ENCODE results near the gene URB1.

Gene URB1

DNA sequence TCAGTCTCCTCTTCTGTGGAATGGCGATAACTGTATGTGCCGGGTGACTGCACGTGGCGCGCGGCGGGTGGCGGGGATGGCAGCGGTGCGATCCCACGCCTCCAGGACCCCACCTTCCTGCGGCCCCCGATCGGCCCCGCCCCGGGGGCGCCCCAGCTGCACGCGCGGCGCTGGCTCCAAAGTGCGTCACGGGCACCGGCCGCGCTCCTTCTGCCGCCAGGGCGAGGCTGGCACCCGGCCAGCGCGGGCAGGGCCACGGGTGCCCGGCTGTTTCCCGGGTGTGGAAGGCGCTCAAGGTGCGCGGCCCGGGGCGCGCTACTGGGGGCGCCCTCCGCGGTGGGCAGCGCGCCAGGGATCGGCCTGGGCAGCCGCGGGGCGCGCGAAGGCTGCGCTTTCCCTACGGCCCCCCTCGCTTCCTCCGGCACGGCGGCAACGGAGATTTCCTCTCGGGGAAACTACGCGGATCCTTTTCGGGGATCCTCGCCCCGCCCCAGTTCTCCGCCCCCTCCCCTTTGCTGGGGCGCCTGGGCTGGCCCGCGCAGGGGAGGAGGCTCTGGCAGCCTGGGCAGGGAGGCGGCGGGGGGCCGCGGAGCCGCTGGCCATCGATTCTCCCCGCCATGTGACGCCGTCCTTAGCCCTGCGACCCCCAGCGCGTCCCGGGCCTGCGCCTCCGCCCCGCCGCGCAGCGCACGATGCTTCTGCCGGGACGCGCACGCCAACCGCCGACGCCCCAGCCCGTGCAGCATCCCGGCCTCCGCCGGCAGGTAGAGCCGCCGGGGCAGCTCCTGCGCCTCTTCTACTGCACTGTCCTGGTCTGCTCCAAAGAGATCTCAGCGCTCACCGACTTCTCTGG lies 19.6 kb upstream of the URB1 start, which contains the start of gene EVA1C:
Gene EVA1C, plus strand, starts transcription at position 545 of the 853 bp plus-strand sequence. Its CDS starts 148 bp downstream, at position 693.
- CTCF ChIA-PET, result interaction anchor here (1.2 to 18.1 kb wide), 6 partner anchors 10 to 188 kb away, joined by 3 to 218 read pairs (median 24); no protein-coding TSS in a partner anchor
- POLR2A ChIA-PET, result no interaction called here
- H3K4me3 ChIP-seq (ENCODE audit: low read depth, low read length), result peak within 1 kb of the TSS; percentile 56
- DNase-seq (ENCODE audit: low read depth, low spot score), result no peak
- TF ChIP-seq, protein P1, sequence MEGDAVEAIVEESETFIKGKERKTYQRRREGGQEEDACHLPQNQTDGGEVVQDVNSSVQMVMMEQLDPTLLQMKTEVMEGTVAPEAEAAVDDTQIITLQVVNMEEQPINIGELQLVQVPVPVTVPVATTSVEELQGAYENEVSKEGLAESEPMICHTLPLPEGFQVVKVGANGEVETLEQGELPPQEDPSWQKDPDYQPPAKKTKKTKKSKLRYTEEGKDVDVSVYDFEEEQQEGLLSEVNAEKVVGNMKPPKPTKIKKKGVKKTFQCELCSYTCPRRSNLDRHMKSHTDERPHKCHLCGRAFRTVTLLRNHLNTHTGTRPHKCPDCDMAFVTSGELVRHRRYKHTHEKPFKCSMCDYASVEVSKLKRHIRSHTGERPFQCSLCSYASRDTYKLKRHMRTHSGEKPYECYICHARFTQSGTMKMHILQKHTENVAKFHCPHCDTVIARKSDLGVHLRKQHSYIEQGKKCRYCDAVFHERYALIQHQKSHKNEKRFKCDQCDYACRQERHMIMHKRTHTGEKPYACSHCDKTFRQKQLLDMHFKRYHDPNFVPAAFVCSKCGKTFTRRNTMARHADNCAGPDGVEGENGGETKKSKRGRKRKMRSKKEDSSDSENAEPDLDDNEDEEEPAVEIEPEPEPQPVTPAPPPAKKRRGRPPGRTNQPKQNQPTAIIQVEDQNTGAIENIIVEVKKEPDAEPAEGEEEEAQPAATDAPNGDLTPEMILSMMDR (IDR thresholded peaks at IDR 0.05; ENCODE audit: insufficient read depth, low read length, missing control alignments), result no peak

DNA sequence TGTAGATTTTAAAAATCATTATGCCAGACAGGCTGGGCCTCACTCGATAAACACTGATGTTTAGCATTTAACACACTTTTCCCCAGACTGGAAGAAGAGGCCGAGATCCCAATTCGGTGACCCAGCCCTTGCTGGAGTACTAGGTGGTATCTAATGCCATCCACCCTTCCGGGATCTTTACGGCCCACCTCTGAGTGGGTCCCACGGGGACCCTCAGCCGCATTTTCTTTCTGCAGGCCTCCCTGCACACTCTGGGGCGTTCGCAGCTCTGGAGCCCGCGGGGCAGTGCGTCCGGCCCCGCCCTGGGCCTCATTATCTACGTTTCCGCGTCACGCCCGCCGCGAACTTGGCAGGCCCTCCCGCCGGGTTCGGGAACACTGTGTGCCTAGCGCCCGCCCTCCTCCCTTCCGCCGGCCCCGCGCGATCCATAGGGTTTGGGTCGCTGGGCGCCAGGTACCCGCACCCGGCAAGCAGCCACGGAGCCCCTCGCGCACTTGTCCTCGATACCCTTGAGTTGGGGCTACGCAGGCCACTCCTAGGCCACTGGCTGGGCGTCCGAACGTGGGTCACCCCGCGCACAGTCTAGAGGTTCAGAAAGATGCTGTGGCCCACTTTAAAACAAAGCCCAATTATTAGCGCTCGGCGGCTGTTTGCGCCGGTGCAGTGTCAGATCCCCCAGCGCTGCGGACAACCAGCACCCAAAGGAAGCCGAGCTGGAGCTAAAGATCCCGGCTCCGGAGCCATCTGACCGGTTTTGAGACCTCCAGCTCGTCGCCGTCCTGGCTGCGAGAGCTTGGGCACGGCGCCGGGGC lies 18.7 kb upstream of the URB1 start:
- POLR2A ChIA-PET, result no interaction called here
- peak overlapping the region; percentile 56 for H3K4me3 ChIP-seq (ENCODE audit: low read depth, low read length)
- CTCF ChIA-PET, result interaction anchor here (1.2 to 18.1 kb wide), 5 partner anchors 9 to 189 kb away, joined by 3 to 218 read pairs (median 13); no protein-coding TSS in a partner anchor
- TF ChIP-seq, protein P1 (IDR thresholded peaks at IDR 0.05; ENCODE audit: insufficient read depth, low read length, missing control alignments), result no peak
- no peak for DNase-seq (ENCODE audit: low read depth, low spot score)

DNA sequence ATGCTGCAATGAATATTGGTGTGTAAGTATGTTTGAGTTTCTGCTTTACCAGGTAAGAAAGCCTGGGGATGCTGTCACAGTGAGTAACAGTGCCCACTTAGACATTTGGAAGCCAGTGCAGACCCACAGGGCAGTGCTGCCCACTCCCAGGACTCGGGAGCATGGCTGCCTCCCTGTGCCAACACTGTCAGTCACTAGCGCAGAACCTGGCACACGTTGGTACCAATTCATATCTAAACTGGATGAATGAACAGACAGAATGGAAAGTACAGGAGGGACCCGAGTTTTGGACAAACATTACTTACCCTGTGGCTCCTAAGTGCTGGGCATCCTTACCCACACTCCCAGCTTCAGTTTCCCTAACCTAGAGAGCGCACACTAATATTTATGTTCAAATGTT lies 18.1 kb upstream of the URB1 start:
- DNase-seq (ENCODE audit: low read depth, low spot score), result no peak
- CTCF ChIA-PET, result interaction anchor here (1.2 to 18.1 kb wide), 5 partner anchors 8 to 189 kb away, joined by 3 to 218 read pairs (median 13); no protein-coding TSS in a partner anchor
- POLR2A ChIA-PET, result no interaction called here
- no peak overlapping the region for H3K4me3 ChIP-seq (ENCODE audit: low read depth, low read length)
- TF ChIP-seq, protein P1 (IDR thresholded peaks at IDR 0.05; ENCODE audit: insufficient read depth, low read length, missing control alignments), result no peak

DNA sequence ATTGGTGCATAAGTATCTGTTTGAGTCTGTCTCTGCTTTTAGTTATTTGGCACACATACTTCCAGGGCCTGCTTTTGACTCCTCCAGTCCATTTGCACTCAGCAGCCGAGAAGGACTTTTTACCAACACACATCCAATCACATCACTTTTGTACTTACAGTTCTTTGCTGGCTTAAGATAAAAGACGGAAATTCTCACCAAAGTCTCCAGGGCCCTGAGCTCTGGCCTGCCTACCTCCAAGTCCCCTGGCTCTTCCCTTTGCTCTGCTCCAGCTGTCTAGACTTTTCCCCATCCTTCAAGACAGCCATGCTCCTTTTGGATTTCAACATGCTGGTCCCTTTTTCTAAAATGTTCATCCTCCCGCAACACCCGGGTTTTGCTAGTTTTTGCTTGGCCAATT lies 17.5 kb upstream of the URB1 start:
- DNase-seq (ENCODE audit: low read depth, low spot score), result no peak
- H3K4me3 ChIP-seq (ENCODE audit: low read depth, low read length), result no peak overlapping the region
- POLR2A ChIA-PET, result no interaction called here
- TF ChIP-seq, protein P1 (IDR thresholded peaks at IDR 0.05; ENCODE audit: insufficient read depth, low read length, missing control alignments), result no peak
- CTCF ChIA-PET, result interaction anchor here (2.3 to 18.1 kb wide), 4 partner anchors 8 to 190 kb away, joined by 11 to 218 read pairs (median 24); no protein-coding TSS in a partner anchor

DNA sequence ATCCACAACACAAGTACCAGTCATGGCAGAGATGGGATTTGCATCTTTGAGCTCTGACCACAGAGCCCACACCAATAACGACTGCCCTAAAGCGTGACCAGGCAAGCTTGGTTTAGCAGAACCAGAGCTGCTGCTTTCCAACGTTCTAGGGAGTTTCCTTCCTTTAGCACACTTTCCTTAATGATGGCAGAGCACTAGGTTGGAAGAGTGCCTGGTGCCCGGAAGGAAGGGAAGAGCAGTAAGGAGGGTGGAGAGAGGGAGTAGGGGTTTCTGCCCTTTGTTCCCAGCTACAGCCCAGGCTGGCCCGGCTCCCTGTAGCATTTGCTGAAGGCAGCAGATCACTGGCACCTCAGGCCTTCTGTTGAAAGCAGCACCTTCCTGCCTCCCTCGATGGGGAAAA lies 13.6 kb upstream of the URB1 start:
- no peak for DNase-seq (ENCODE audit: low read depth, low spot score)
- CTCF ChIA-PET, result interaction anchor here (1.3 to 18.1 kb wide), 6 partner anchors 8 to 195 kb away, joined by 3 to 218 read pairs (median 66); partner anchors contain the start of gene URB1
- H3K4me3 ChIP-seq (ENCODE audit: low read depth, low read length), result no peak overlapping the region
- TF ChIP-seq, protein P1 (IDR thresholded peaks at IDR 0.05; ENCODE audit: insufficient read depth, low read length, missing control alignments), result no peak
- POLR2A ChIA-PET, result interaction anchor here (0.6 kb wide), 1 partner anchor 194 kb away, joined by 3 read pairs; no protein-coding TSS in a partner anchor
